ENCODE data around the gene DVL1.
A peak's percentile ranks its signal among the peaks of the same experiment; 100 is the strongest.

DVL1 gene

GRCh38 chr1:1355416-1355815, 6.2 kb upstream of the DVL1 start:
- no peak for DNase-seq

DNA sequence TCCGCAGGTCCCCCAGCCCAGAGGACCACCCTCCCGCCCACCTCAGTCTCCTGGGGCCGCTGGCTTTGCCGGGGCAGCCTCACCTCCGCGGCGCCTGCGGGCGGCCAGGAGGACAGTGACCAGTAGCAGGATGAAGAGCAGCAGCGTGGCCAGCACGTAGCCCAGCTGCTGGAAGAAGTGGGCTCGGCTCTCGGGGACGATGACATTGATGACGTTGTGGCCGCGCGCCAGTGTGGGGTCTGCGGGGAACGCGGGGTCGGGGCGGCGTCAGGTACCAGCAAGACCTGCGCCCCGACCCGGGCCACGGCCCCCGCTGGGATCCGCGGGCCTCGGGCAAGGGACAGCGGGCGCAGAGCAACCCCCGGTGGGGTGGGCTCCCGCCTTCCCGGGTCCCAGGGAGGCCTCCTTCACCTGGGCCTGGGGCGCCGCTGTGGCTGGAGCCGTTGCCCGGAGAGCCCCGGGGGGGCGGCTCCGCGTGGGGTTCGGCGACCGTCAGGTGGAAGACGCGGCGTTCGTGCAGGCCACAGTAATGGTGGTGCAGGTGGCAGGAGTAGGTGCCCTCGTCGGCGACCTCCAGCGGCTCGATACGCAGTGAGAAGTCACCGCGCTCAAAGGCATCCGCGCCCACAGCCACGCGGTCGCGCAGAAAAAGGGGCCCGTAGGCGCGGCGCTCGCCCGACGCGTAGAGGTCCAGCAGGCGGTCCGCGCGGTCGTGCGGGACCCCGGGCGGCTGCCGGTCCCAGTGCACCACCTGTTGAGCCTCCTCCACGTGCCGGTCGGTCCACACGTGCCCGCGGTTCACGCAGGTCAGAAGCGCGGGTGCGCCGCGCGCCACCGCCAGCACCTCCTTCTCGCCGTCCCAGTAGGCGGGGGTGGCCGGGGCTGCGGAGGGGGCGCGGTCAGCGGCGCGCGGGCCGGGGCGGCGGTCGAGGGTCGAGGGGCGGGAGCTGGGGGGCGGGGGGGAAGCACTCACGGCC, 5.3 kb upstream of the DVL1 start:
- no peak for DNase-seq

DNA sequence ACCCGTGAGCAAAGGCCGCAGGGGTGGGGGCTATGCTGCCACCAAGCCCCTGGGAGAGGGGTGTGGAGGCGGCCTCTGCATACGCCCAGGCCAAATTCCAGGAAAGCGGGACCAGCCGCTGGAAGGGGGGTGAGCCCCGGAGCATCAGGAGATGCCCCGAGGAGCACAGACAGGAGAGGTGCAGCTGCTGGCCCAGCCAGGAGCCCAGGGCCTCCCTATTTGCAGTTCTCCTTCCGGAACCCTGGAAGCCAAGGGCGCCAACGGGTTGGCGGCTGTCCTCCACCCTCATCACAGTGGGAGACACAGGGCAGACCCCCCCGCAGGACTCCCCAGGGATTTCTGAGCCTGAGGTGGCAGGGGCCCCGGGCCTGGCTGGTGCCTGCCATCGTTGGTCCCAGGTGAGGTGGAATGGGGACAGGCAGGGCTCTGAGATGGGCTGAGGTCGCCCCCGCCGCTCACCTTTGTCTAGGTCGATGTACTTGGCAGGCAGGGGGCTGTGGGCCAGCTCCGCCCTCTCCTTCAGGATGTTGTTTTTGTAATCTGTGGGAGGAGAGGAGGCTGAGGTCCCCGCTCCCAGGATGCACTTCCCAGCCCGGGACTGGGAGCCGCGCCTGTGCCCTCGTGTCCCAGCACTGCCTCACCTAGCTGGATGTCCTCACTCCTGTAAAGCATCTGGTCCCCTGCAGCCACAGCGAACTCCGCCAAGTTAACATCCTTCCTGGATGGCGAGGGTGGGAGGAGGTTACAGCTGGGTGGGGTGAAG, 4.4 kb upstream of the DVL1 start:
- no peak for DNase-seq

- DNase-seq: peak; percentile 17
These were observed 3.7 kb upstream of the DVL1 start for GRCh38 chr1:1352786-1353388.

GRCh38 chr1:1351511-1352427, 2.6 kb upstream of the DVL1 start:
- no peak for DNase-seq

GRCh38 chr1:1348420-1349255, 580 bp downstream of the DVL1 start:
- no peak for DNase-seq

DNA sequence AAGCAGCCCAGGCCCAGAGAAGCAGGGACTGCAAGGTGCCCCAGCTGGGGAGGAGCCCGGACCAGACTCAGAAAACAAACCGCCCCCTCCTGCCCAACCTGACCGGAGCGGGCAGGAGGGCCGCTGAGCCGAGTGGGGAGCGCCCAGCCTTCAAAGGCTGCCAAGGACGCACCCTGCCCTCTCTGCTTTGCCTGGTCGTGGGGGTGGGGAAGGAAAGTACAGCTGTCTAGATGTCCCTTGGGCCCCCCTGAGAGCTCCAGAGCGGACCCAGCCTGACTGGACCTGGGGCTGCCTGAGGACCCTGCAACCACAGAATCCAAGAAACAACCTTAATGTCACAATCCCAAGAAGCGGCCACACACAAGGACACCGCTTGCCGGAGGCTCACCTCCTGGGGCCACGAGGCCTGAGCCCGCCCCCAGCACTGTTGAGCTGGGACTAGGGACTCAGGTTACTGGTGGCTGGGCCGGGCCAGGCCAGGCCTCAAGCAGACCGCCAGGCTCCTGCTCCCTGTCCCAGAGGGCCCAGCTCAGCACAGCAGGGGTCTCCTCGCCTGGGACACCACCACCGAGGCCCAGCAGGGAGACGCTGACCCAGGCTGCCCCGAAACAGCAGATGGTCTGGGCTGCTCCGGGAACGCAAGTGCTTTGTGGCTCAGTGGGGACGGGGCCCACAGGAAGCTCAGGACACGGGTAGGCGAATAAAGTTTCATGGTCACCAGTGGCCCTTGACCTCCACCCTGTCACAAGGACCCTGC, 1.4 kb downstream of the DVL1 start:
- DNase-seq: no peak

GRCh38 chr1:1347026-1347595, 2.1 kb downstream of the DVL1 start:
- no peak for DNase-seq

DNA sequence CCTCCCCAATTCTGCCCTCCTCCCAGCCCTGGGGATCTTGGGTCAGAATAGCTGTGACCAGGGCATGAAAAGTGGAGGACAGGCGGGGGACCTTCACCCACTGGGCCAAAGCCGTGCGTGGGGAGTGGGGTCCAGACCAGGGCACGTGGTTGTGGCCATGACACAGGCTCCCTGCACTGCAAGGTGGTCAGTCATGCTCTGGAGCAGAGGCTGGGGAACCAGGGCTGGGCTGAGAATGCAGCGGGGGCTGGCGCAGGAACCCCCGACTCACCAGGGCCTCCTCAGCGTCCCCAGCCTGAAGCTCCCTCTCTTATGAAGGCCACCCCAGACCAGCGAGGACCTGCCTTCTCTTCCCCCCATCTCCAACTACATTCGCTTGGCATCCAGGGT, 2.7 kb downstream of the DVL1 start:
- no peak for DNase-seq

GRCh38 chr1:1345860-1346500, 3.2 kb downstream of the DVL1 start:
- DNase-seq: no peak

- no peak for DNase-seq
These were observed 3.8 kb downstream of the DVL1 start for GRCh38 chr1:1345384-1345783.

- no peak for DNase-seq
These were observed 4.4 kb downstream of the DVL1 start for GRCh38 chr1:1344655-1345361.

- DNase-seq: no peak
These were observed 5.3 kb downstream of the DVL1 start for GRCh38 chr1:1343811-1344421.

GRCh38 chr1:1342584-1343115, 6.6 kb downstream of the DVL1 start:
- no peak for DNase-seq

DNA sequence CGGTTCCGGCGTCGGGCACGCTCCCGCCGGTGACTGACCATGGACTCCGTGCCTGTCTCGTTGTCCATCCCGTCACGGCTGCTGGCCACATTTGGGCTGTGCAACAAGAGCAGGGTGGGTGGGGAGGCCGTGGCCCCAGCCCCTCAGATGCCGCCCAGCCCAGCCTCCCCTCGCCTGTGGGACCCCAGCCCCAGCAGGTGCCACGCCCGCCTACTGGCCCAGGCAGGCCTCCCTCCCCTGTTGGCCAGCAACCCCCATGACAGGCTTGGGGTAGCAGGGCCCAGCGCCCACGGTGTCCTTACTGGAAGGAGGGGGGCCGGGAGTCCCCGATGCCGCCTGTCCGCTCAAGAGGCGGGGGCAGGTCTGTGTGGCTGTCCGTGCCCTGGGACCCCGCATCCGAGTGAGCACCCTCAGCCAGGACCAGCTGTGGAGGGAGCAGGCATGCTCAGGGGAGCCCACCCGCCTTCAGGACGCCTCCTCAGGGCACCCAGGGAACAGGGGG, 7.1 kb downstream of the DVL1 start:
- no peak for DNase-seq

DNA sequence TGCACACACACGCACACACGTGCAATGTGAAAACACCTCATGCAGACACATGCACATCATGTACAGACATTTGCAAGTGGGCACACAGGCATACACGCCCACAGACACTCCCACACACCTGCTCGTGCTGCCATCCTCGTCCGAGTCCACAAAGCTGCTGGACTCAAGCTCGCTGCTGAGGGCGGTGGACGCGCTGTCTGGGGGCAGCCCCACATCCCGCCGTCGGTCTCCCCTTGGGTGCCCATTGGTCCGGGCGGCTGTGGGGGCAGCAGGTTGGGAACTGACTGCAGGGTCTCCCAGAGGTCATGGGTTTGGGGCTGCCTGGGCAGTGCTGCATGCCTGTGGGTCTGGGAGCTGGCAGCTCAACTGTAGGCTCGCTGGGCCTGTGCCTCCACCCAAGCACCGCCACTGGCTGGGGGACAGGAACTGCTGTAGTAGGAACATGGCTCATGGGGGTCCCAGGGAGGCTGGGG, 7.6 kb downstream of the DVL1 start:
- no peak for DNase-seq

DNA sequence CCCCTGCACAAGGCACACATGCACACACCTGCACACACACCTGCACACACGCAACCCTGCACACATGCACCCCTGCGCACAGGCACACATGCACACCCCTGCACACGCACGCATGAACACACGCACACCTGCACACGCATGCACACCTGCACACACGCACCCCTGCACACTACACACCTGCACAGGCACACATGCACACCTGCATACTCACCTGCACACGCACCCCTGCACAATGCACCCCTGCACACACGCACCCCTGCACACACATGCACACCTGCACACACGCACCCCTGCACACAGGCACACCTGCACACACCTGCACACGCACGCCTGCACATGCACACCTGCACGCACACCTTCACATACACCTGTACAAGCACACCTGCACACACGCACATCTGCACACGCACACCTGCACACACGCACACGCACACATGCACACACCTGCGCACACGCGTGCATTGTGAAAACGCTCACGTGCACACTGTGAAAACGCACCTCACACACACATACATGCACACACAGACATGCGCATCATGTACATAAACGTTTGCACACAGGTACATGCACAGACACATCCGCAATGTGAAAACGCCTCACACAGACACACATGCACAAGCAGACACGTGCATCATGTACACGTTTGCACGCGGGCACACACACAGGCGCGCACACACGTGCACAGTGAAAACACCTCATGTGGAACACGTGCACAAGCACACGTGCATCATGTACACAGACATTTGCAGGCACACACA, 8.2 kb downstream of the DVL1 start:
- no peak for DNase-seq

All from NCI-H1694 treated with DMSO at 0.1 percent for 48 hours (cell line).